ENCODE data around the gene CCDC134.

DNA sequence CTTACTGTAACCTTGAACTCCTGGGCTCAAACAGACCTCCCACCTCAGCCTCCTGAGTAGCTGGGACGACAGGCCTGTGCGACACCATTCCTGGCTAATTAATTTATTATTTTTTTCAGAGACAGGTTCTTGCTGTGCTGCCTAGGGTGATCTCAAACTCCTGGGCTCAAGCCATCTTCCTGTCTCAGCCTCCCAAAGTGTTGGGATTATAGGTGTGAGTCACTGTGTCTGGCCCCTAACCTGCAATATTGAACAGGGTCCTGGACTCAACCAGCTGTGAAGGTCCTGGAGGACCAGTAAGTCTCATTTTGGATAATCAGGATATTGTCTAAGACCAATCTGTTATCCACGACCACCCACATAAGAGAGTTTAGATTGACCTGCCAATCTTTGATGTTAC, 15.2 kb downstream of the CCDC134 start:
- TF ChIP-seq, protein P1, sequence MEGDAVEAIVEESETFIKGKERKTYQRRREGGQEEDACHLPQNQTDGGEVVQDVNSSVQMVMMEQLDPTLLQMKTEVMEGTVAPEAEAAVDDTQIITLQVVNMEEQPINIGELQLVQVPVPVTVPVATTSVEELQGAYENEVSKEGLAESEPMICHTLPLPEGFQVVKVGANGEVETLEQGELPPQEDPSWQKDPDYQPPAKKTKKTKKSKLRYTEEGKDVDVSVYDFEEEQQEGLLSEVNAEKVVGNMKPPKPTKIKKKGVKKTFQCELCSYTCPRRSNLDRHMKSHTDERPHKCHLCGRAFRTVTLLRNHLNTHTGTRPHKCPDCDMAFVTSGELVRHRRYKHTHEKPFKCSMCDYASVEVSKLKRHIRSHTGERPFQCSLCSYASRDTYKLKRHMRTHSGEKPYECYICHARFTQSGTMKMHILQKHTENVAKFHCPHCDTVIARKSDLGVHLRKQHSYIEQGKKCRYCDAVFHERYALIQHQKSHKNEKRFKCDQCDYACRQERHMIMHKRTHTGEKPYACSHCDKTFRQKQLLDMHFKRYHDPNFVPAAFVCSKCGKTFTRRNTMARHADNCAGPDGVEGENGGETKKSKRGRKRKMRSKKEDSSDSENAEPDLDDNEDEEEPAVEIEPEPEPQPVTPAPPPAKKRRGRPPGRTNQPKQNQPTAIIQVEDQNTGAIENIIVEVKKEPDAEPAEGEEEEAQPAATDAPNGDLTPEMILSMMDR (IDR thresholded peaks at IDR 0.05): no peak
- TF ChIP-seq ZFX (IDR thresholded peaks at IDR 0.05; ENCODE audit: borderline replicate concordance): no peak

Measured in 22Rv1 (cell line).